ENCODE measurements around the gene NMS.
A peak's percentile ranks its signal among the peaks of the same experiment; 100 is the strongest.

The NMS gene

GRCh38 chr2:100470182-100470581 is at the start of gene NMS:
Gene NMS, plus strand, starts transcription at chr2:100470482. Its CDS starts 7 bp downstream, at chr2:100470489.
- TF ChIP-seq CTCF (IDR thresholded peaks at IDR 0.05) = no peak

GRCh38 chr2:100422320-100423055 is 47.8 kb upstream of the NMS start:
- TF ChIP-seq CTCF (IDR thresholded peaks at IDR 0.05) = peak; percentile 50

- no peak for TF ChIP-seq CTCF (IDR thresholded peaks at IDR 0.05)
These were observed 46.7 kb upstream of the NMS start for GRCh38 chr2:100423631-100424030.

GRCh38 chr2:100424277-100424875 is 45.9 kb upstream of the NMS start:
- TF ChIP-seq CTCF (IDR thresholded peaks at IDR 0.05) = no peak

GRCh38 chr2:100425107-100425506 is 45.2 kb upstream of the NMS start:
- no peak for TF ChIP-seq CTCF (IDR thresholded peaks at IDR 0.05)

GRCh38 chr2:100425573-100426383 is 44.5 kb upstream of the NMS start:
- no peak for TF ChIP-seq CTCF (IDR thresholded peaks at IDR 0.05)

GRCh38 chr2:100426384-100426720 is 43.9 kb upstream of the NMS start:
- no peak for TF ChIP-seq CTCF (IDR thresholded peaks at IDR 0.05)
